Endothelial cell of umbilical vein (primary cell): ENCODE data around the gene CAMSAP1. TPM values are rescaled to one million over a fixed set of nuclear protein-coding genes. Genes with fewer than 3 reads are reported as not detected.

Experiments
- BruUV-seq: library from RNA; stranded (reverse); fragments of 400-500 nt; replicated peaks from 2 replicates; lab custom pipeline; 2021; lab: Mats Ljungman, UMichigan
- CTCF ChIA-PET: fragments of 300-600, 350-600 bp; sonication (Branson Sonifier 250); formaldehyde crosslinking; loops from one replicate; lab custom pipeline; 2021; ENCODE audit warnings: antibody characterized with exemption, inconsistent platforms; lab: Charles Lee
- POLR2A ChIA-PET: fragments of 300-600, 350-600 bp; sonication (Branson Sonifier 250); formaldehyde crosslinking; loops from one replicate; lab custom pipeline; 2021; ENCODE audit warnings: antibody characterized with exemption, inconsistent platforms; lab: Charles Lee
- DNase-seq: peaks from one replicate; pipeline ENCODE4 v3.0.0-alpha.2; 2011; ENCODE audit warnings: low read depth, low spot score
- FAIRE-seq: peaks from 2 replicates; lab custom pipeline; 2011; peaks lifted over from hg19 to GRCh38; lab: Jason Lieb, UNC
- H2AFZ ChIP-seq: 2 replicates; pipeline ENCODE4 v1.6.0; 2012; ENCODE audit warnings: low read depth, low read length, control low read depth, inconsistent platforms
- H3K27ac ChIP-seq: 2 replicates; pipeline ENCODE4 v1.5.1; 2011; ENCODE audit warnings: low read depth, mild to moderate bottlenecking, control low read depth, low read length, moderate library complexity; ENCODE audit not compliant: insufficient read depth
- H3K27me3 ChIP-seq, 2 experiments: 2 replicates each; pipeline versions ENCODE4 v1.6.0 to v1.6.1; 2011; ENCODE audit warnings: low read length in 2 of 2, mixed read lengths in 1 of 2; ENCODE audit not compliant: control insufficient read depth in 2 of 2, insufficient read depth in 2 of 2
- H3K36me3 ChIP-seq, 2 experiments: 2 replicates in 1 of 2; 3 replicates in 1 of 2; pipeline ENCODE4 v1.5.1; 2011; ENCODE audit warnings: low read length in 2 of 2, mild to moderate bottlenecking in 1 of 2, moderate library complexity in 1 of 2; ENCODE audit not compliant: control insufficient read depth in 2 of 2, insufficient read depth in 2 of 2; ENCODE audit errors: extremely low read depth in 1 of 2
- H3K4me1 ChIP-seq: 3 replicates; pipeline ENCODE4 v1.5.1; 2011; ENCODE audit warnings: mild to moderate bottlenecking, low read length; ENCODE audit not compliant: control insufficient read depth, insufficient read depth; ENCODE audit errors: extremely low read depth
- H3K4me2 ChIP-seq: 2 replicates; pipeline ENCODE4 v1.6.1; 2011; ENCODE audit warnings: low read length, control low read depth, mixed read lengths; ENCODE audit not compliant: insufficient read depth
- H3K4me3 ChIP-seq, 3 experiments: fragments of 200-600 bp in 1 of 3; sonication (generic), shearing (Covaris generic) in 1 of 3; replicated peaks in 1 of 3; 2 replicates each; pipeline ENCODE4 v1.5.1; 2011 to 2016; ENCODE audit warnings: control low read depth in 3 of 3, low read length in 3 of 3, mild to moderate bottlenecking in 2 of 3, inconsistent platforms in 1 of 3, low read depth in 1 of 3, moderate library complexity in 1 of 3; ENCODE audit not compliant: insufficient read depth in 1 of 3
- H3K79me2 ChIP-seq: 2 replicates; pipeline ENCODE4 v1.6.0; 2012; ENCODE audit warnings: low read length, inconsistent platforms; ENCODE audit not compliant: control insufficient read depth, insufficient read depth
- H3K9ac ChIP-seq: replicated peaks from 2 replicates; pipeline ENCODE3; 2011; ENCODE audit warnings: low read length, control low read depth; ENCODE audit not compliant: insufficient read depth; ENCODE audit errors: extremely low read depth
- H3K9me1 ChIP-seq: replicated peaks from 3 replicates; pipeline ENCODE4 v1.6.0; 2011; ENCODE audit warnings: mild to moderate bottlenecking, low read length; ENCODE audit not compliant: control insufficient read depth, insufficient read depth; ENCODE audit errors: extremely low read depth
- H3K9me3 ChIP-seq: replicated peaks from 2 replicates; pipeline ENCODE4 v1.5.1; 2012; ENCODE audit warnings: low read length, inconsistent platforms; ENCODE audit not compliant: control insufficient read depth, insufficient read depth
- H4K20me1 ChIP-seq: replicated peaks from 2 replicates; pipeline ENCODE3; 2011; ENCODE audit warnings: mild to moderate bottlenecking, low read length; ENCODE audit not compliant: control insufficient read depth, insufficient read depth; ENCODE audit errors: extremely low read depth
- EZH2 ChIP-seq: IDR thresholded peaks from 2 replicates; pipeline ENCODE4 v1.6.1; 2012; ENCODE audit warnings: borderline replicate concordance, low read depth, mild to moderate bottlenecking, moderate library complexity, low read length, inconsistent platforms; ENCODE audit not compliant: severe bottlenecking
- FOS ChIP-seq: IDR thresholded peaks from 2 replicates; pipeline ENCODE4 v1.6.1; 2011; ENCODE audit warnings: mild to moderate bottlenecking, low read length, moderate library complexity, borderline replicate concordance; ENCODE audit not compliant: insufficient read depth
- GATA2 ChIP-seq: IDR thresholded peaks from 2 replicates; pipeline ENCODE4 v1.7.0; 2011; ENCODE audit warnings: low read depth, mild to moderate bottlenecking, moderate library complexity, mixed read lengths, low read length; ENCODE audit not compliant: insufficient read length, insufficient read depth
- JUN ChIP-seq: IDR thresholded peaks from 2 replicates; pipeline ENCODE4 v1.6.1; 2011; ENCODE audit warnings: borderline replicate concordance, low read depth; ENCODE audit not compliant: insufficient read length, insufficient read depth
- MYC ChIP-seq: IDR thresholded peaks from one replicate; pipeline ENCODE4 v1.6.1; 2011; ENCODE audit warnings: mild to moderate bottlenecking, low read depth, low read length
- POLR2A ChIP-seq: IDR thresholded peaks from 2 replicates; pipeline ENCODE4 v1.6.1; 2012; ENCODE audit warnings: low read depth, mild to moderate bottlenecking, control low read depth, low read length
- POLR2AphosphoS5 ChIP-seq: IDR thresholded peaks from 2 replicates; pipeline ENCODE4 v1.6.1; 2012; ENCODE audit warnings: low read depth, mild to moderate bottlenecking, control low read depth, low read length, moderate library complexity; ENCODE audit not compliant: insufficient read depth
- dilution Hi-C: fragments of 300-500 bp; cut with MboI; formaldehyde crosslinking; loops from one replicate; pipeline ENCODE4 v1.15.0; 2019; ENCODE audit warnings: low sequenced_read_pairs; ENCODE audit not compliant: extremely low pct_ligation_motif_present
- intact Hi-C: fragments of 100-400 bp; cut with micrococcal nuclease; formaldehyde crosslinking; loops from one replicate; pipeline ENCODE4 v1.10.0; 2022
- polyA plus RNA-seq, 4 experiments: library from polyadenylated mRNA; depleted of rRNA in 3 of 4; stranded (reverse) in 3 of 4; unstranded in 1 of 4; fragments of >200 nt; gene quantifications; 2 replicates each; pipeline versions ENCODE4 v1.2.1 to v1.2.3, GENCODE V29; 2011 to 2012; ENCODE audit warnings: missing spikeins in 1 of 4
- total RNA-seq: library from RNA; stranded (reverse); gene quantifications from 2 replicates; pipeline ENCODE4 v1.2.3, GENCODE V29; 2021
- TF ChIP-seq, protein P1 (sequence below), 2 donors: IDR thresholded peaks; 1 replicate in 1 of 2; 2 replicates in 1 of 2; pipeline ENCODE4 v1.5.1; 2011; ENCODE audit warnings: low read length in 2 of 2, mild to moderate bottlenecking in 2 of 2, moderate library complexity in 2 of 2, control low read depth in 1 of 2, inconsistent platforms in 1 of 2, low read depth in 1 of 2; ENCODE audit not compliant: insufficient read depth in 1 of 2; ENCODE audit errors: extremely low read depth in 1 of 2
- TF ChIP-seq, protein P2 (sequence below): IDR thresholded peaks from 2 replicates; pipeline ENCODE4 v1.6.1; 2011; ENCODE audit not compliant: insufficient read depth, insufficient read length

The CAMSAP1 gene
- total and polyA plus RNA-seq, 2 donors (not counting 3 experiments of a cell fraction or from before 2014, with no cell fraction given) = 8.1 to 25.5 TPM

DNA sequence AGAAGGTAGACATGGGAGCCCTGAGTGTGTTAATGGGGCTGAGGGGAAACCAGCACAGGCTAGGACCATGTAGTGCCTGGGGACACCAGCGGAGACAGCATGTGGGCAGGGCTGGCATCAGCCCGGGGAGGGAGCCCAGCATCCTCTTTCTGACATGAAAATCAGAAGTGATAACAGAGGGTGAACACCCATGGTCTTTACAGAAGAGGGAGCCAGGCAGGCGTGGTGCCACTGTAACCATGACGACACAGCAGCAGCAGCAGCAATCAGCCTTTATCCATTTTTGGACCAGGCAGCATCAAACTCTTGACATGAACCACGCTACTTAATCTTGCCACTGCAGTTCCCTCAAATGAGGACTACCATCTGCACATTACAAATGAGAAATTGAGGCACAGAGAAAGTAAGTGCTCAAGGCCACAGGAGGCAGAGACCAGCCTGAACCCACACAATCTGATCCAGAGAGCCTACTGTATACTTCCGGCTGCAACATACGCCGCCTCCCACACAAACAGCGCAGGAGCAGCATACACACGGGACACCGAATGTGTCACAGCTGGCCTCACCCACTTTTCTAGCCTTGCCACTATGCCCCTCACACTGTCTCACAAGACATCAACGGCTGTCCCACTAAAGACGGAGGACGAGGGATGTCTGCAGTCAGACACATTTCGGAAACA, 23.8 kb downstream of the CAMSAP1 start:
- intact Hi-C loops = no loop called here
- peaks cover 92% of the 10 kb centered on the region for H3K79me2 ChIP-seq
- peaks cover 0 to 7% of the 10 kb centered on the region in 2 experiments for H3K36me3 ChIP-seq
- H3K9me3 ChIP-seq = no peaks in the 10 kb centered on the region
- peaks cover 2% of the 10 kb centered on the region for H4K20me1 ChIP-seq
- dilution Hi-C loops = no loop called here
- no peak overlapping the region for H3K4me3 ChIP-seq
- peaks cover 8% of the 10 kb centered on the region for H3K4me1 ChIP-seq
- no peak for DNase-seq
- no peak overlapping the region for H3K27ac ChIP-seq
- no peak overlapping the region for H3K9ac ChIP-seq
- TF ChIP-seq FOS (no peak), POLR2AphosphoS5 (no peak)
- TF ChIP-seq, protein P1, sequence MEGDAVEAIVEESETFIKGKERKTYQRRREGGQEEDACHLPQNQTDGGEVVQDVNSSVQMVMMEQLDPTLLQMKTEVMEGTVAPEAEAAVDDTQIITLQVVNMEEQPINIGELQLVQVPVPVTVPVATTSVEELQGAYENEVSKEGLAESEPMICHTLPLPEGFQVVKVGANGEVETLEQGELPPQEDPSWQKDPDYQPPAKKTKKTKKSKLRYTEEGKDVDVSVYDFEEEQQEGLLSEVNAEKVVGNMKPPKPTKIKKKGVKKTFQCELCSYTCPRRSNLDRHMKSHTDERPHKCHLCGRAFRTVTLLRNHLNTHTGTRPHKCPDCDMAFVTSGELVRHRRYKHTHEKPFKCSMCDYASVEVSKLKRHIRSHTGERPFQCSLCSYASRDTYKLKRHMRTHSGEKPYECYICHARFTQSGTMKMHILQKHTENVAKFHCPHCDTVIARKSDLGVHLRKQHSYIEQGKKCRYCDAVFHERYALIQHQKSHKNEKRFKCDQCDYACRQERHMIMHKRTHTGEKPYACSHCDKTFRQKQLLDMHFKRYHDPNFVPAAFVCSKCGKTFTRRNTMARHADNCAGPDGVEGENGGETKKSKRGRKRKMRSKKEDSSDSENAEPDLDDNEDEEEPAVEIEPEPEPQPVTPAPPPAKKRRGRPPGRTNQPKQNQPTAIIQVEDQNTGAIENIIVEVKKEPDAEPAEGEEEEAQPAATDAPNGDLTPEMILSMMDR (IDR thresholded peaks at IDR 0.05; ENCODE audit: extremely low read depth in 1 of 2, insufficient read depth in 1 of 2, low read depth in 1 of 2, low read length in 2 of 2) = no peak
- BruUV-seq = no TSS peak
- H2AFZ ChIP-seq = no peak overlapping the region
- ChIA-PET CTCF (no interaction called here), POLR2A (no interaction called here)
- no peak for FAIRE-seq
- H3K9me1 ChIP-seq = no peaks in the 10 kb centered on the region
- H3K27me3 ChIP-seq = no peaks in the 10 kb centered on the region
- H3K4me2 ChIP-seq = no peak overlapping the region

DNA sequence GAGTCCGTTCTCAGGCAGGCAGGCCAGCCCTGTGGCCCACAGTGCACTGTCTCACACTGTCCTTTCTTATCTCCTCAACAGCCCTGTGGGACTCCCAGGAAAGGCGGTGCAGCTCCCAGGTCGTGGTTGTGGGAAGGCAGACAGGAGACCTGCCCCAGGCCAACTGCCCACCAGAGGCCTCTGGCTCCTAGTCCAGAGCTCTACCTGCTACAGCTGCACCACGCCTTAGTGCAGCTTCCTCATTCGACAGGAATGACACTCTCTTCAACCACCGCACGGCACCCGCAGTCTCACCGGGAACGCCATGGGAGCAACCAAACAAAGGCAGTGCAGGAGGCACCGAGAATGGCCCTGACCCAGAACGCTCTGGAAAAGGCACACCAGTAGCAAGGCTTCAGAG, 25.3 kb downstream of the CAMSAP1 start:
- H3K9me3 ChIP-seq = no peaks in the 10 kb centered on the region
- no peak overlapping the region for H3K4me3 ChIP-seq
- no peak overlapping the region for H3K9ac ChIP-seq
- dilution Hi-C loops = no loop called here
- no peak overlapping the region for H3K4me2 ChIP-seq
- H3K9me1 ChIP-seq = no peaks in the 10 kb centered on the region
- no peak for DNase-seq
- no peak overlapping the region for H3K27ac ChIP-seq
- H3K36me3 ChIP-seq = peaks cover 0 to 7% of the 10 kb centered on the region in 2 experiments
- peaks cover 2% of the 10 kb centered on the region for H4K20me1 ChIP-seq
- H3K4me1 ChIP-seq = peaks cover 8% of the 10 kb centered on the region
- ChIA-PET CTCF (no interaction called here), POLR2A (no interaction called here)
- intact Hi-C loops = no loop called here
- no peak overlapping the region for H2AFZ ChIP-seq
- no peaks in the 10 kb centered on the region for H3K27me3 ChIP-seq
- TF ChIP-seq JUN (no peak), POLR2A (no peak), MYC (no peak), GATA2 (no peak), POLR2AphosphoS5 (no peak), FOS (no peak), EZH2 (no peak)
- TF ChIP-seq, protein P1 (IDR thresholded peaks at IDR 0.05; ENCODE audit: extremely low read depth in 1 of 2, insufficient read depth in 1 of 2, low read depth in 1 of 2, low read length in 2 of 2) = no peak
- TF ChIP-seq, protein P2, sequence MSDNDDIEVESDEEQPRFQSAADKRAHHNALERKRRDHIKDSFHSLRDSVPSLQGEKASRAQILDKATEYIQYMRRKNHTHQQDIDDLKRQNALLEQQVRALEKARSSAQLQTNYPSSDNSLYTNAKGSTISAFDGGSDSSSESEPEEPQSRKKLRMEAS = no peak
- BruUV-seq = no TSS peak
- peaks cover 92% of the 10 kb centered on the region for H3K79me2 ChIP-seq
- no peak for FAIRE-seq
